GM23338 (cell line): ENCODE results near the gene SELE. TPM values are rescaled to one million over a fixed set of nuclear protein-coding genes. Genes with fewer than 3 reads are reported as not detected.

ENCODE experiments used
- ATAC-seq: fragments of 200-7000 bp; cut with Tn5 transposase; 3 replicates; pipeline ENCODE4 v1.9.1; 2020
- DNase-seq: peaks from one replicate; pipeline ENCODE4 v3.0.0-alpha.2; 2015; ENCODE audit warnings: low spot score
- H2AFZ ChIP-seq: fragments of 200-600 bp; sonication (generic); 2 replicates; pipeline ENCODE4 v1.8.0; 2016; ENCODE audit warnings: antibody characterized with exemption, mild to moderate bottlenecking, moderate library complexity
- H3F3A ChIP-seq: fragments of 200-600 bp; sonication (generic); replicated peaks from 2 replicates; pipeline ENCODE4 v1.8.0; 2017; ENCODE audit warnings: antibody characterized with exemption, mixed run types, low read depth
- H3K27ac ChIP-seq: fragments of 200-600 bp; sonication (generic); 2 replicates; pipeline ENCODE4 v1.6.1; 2016; ENCODE audit warnings: low read depth
- H3K27me3 ChIP-seq: fragments of 200-600 bp; sonication (generic); 2 replicates; pipeline ENCODE4 v1.8.0; 2016; ENCODE audit warnings: mild to moderate bottlenecking, mixed run types, moderate library complexity; ENCODE audit not compliant: insufficient read depth
- H3K36me3 ChIP-seq: fragments of 200-600 bp; sonication (generic); 2 replicates; pipeline ENCODE4 v1.8.0; 2016; ENCODE audit warnings: mild to moderate bottlenecking; ENCODE audit not compliant: insufficient read depth
- H3K4me1 ChIP-seq: fragments of 200-600 bp; sonication (generic); 2 replicates; pipeline ENCODE4 v1.8.0; 2016; ENCODE audit warnings: mild to moderate bottlenecking, moderate library complexity; ENCODE audit not compliant: insufficient read depth
- H3K4me2 ChIP-seq: fragments of 200-600 bp; sonication (generic); 2 replicates; pipeline ENCODE4 v1.7.1; 2017; ENCODE audit warnings: mixed run types
- H3K4me3 ChIP-seq: fragments of 200-600 bp; sonication (generic); 2 replicates; pipeline ENCODE4 v1.6.1; 2016; ENCODE audit warnings: mixed run types
- H3K79me2 ChIP-seq: fragments of 200-600 bp; sonication (generic); replicated peaks from 2 replicates; pipeline ENCODE4 v1.8.0; 2017; ENCODE audit warnings: mild to moderate bottlenecking; ENCODE audit not compliant: insufficient read depth
- H3K9me2 ChIP-seq: fragments of 200-600 bp; sonication (generic); 2 replicates; pipeline ENCODE4 v1.8.0; 2017; ENCODE audit not compliant: insufficient read depth
- H4K20me1 ChIP-seq: fragments of 200-600 bp; sonication (generic); replicated peaks from 2 replicates; pipeline ENCODE4 v1.8.0; 2017; ENCODE audit warnings: mild to moderate bottlenecking; ENCODE audit not compliant: insufficient read depth
- H3K27ac Mint-ChIP-seq: 2 replicates; pipeline ENCODE4 v1.8.0; 2020; ENCODE audit warnings: inconsistent platforms, mild to moderate bottlenecking, moderate library complexity, mixed read lengths
- H3K27me3 Mint-ChIP-seq: 3 replicates; pipeline ENCODE4 v1.8.0; 2022; ENCODE audit warnings: low read depth, mild to moderate bottlenecking, moderate library complexity, mixed read lengths, inconsistent platforms; ENCODE audit not compliant: insufficient read depth, poor library complexity
- H3K36me3 Mint-ChIP-seq: 3 replicates; pipeline ENCODE4 v1.8.0; 2021; ENCODE audit warnings: low read depth, mild to moderate bottlenecking, inconsistent platforms, moderate library complexity, mixed read lengths
- H3K4me1 Mint-ChIP-seq: 3 replicates; pipeline ENCODE4 v1.8.0; 2020; ENCODE audit warnings: mild to moderate bottlenecking, inconsistent platforms, mixed read lengths
- H3K4me3 Mint-ChIP-seq: 3 replicates; pipeline ENCODE4 v1.8.0; 2021; ENCODE audit warnings: moderate library complexity, mild to moderate bottlenecking, inconsistent platforms, mixed read lengths
- H3K9me3 Mint-ChIP-seq: 3 replicates; pipeline ENCODE4 v1.8.0; 2020; ENCODE audit warnings: moderate library complexity, mild to moderate bottlenecking, inconsistent platforms, mixed read lengths
- CREB1 ChIP-seq: fragments of 250-450 bp; sonication (Bioruptor Pico); IDR thresholded peaks from 2 replicates; pipeline ENCODE4 v1.5.0; 2020; ENCODE audit warnings: low read depth, mild to moderate bottlenecking, moderate library complexity
- CTCF ChIP-seq, 2 experiments: fragments of 200-600 bp in 1 of 2; sonication (generic) in 1 of 2; conservative IDR thresholded peaks; 2 replicates each; pipeline versions ENCODE4 v1.5.1 to v1.6.1; 2016 to 2017; ENCODE audit warnings: antibody characterized with exemption in 2 of 2, low read depth in 2 of 2, mild to moderate bottlenecking in 2 of 2, moderate library complexity in 1 of 2
- ETS1 ChIP-seq: IDR thresholded peaks from 2 replicates; pipeline ENCODE4 v1.6.1; 2016; ENCODE audit warnings: antibody characterized with exemption
- EZH2 ChIP-seq: fragments of 200-600 bp; sonication (generic); IDR thresholded peaks from one replicate; pipeline ENCODE4 v1.8.0; 2017; ENCODE audit warnings: antibody characterized with exemption, mild to moderate bottlenecking, low read depth; ENCODE audit not compliant: unreplicated experiment
- EZH2phosphoT487 ChIP-seq: fragments of 200-600 bp; sonication (generic); IDR thresholded peaks from one replicate; pipeline ENCODE4 v1.8.1; 2018; ENCODE audit warnings: antibody characterized with exemption; ENCODE audit not compliant: unreplicated experiment
- JUNB ChIP-seq: IDR thresholded peaks from one replicate; pipeline ENCODE4 v1.6.1; 2016; ENCODE audit warnings: antibody characterized with exemption; ENCODE audit not compliant: unreplicated experiment
- NANOG ChIP-seq: IDR thresholded peaks from 2 replicates; pipeline ENCODE4 v1.6.1; 2016; ENCODE audit warnings: antibody characterized with exemption, borderline replicate concordance
- POLR2AphosphoS5 ChIP-seq: IDR thresholded peaks from 2 replicates; pipeline ENCODE4 v1.6.1; 2016; ENCODE audit warnings: antibody characterized with exemption, low read depth
- REST ChIP-seq: IDR thresholded peaks from one replicate; pipeline ENCODE4 v1.6.1; 2018; ENCODE audit warnings: antibody characterized with exemption; ENCODE audit not compliant: unreplicated experiment
- STAT1 ChIP-seq: IDR thresholded peaks from one replicate; pipeline ENCODE4 v1.6.1; 2016; ENCODE audit warnings: antibody characterized with exemption; ENCODE audit not compliant: unreplicated experiment
- ZNF114 ChIP-seq: fragments of 250-450 bp; sonication (Bioruptor Pico); IDR thresholded peaks from 2 replicates; pipeline ENCODE4 v1.5.0; 2020; ENCODE audit warnings: mild to moderate bottlenecking, moderate library complexity
- ZNF331 ChIP-seq: fragments of 250-450 bp; sonication (Bioruptor Pico); IDR thresholded peaks from 2 replicates; pipeline ENCODE4 v1.5.0; 2020; ENCODE audit warnings: low read depth, mild to moderate bottlenecking, moderate library complexity
- ZNF462 ChIP-seq: fragments of 250-450 bp; sonication (Bioruptor Pico); IDR thresholded peaks from 2 replicates; pipeline ENCODE4 v1.5.0; 2020; ENCODE audit warnings: mild to moderate bottlenecking, moderate library complexity
- polyA plus RNA-seq: library from polyadenylated mRNA; unstranded; fragments of >200 nt; fragmentation: Nextera tagmentation; extraction: Ambion mirVana; gene quantifications from 2 replicates; pipeline ENCODE4 v1.2.1, GENCODE V29; 2016
- total RNA-seq: library from RNA; depleted of rRNA; stranded (reverse); fragments of >200 nt; shearing (Covaris generic); gene quantifications from 2 replicates; pipeline ENCODE4 v1.2.3, GENCODE V29; 2014

SELE gene
- total and polyA plus RNA-seq, 2 experiments from 2014 or later, result not detected

- peaks cover 4% of the 10 kb centered on the region; the same call in 2 of the 3 replicates for H3K4me1 Mint-ChIP-seq
- H3F3A ChIP-seq, result no peaks in the 10 kb centered on the region
These were observed 31.0 kb upstream of the SELE start for GRCh38 chr1:169764919-169765318.

More at GRCh38 chr1:169764919-169765318, 31.0 kb upstream of the SELE start:
- Histone ChIP-seq H3K4me1 (no peaks in the 10 kb centered on the region), H3K36me3 (peaks cover 2% of the 10 kb centered on the region; the same call in 1 of the 2 replicates), H3K27me3 (no peaks in the 10 kb centered on the region), H2AFZ (no peak overlapping the region), H3K4me2 (no peak overlapping the region), H4K20me1 (no peaks in the 10 kb centered on the region), H3K27ac (no peak overlapping the region), H3K79me2 (no peaks in the 10 kb centered on the region), H3K4me3 (no peak overlapping the region), H3K9me2 (peaks cover 3% of the 10 kb centered on the region; the same call in 1 of the 2 replicates)
- peaks cover 6% of the 10 kb centered on the region; the same call in 2 of the 3 replicates for H3K9me3 Mint-ChIP-seq
- ATAC-seq, result no peak
- DNase-seq, result no peak
- no peaks in the 10 kb centered on the region for H3K36me3 Mint-ChIP-seq
- TF ChIP-seq NANOG (no peak), POLR2AphosphoS5 (no peak), ZNF331 (CRISPR knock-in tag) (no peak), STAT1 (no peak), REST (no peak), CTCF (conservative IDR thresholded peaks at IDR 0.05; ENCODE audit: low read depth in 2 of 2) (no peak), CREB1 (no peak), EZH2phosphoT487 (no peak), ZNF114 (CRISPR knock-in tag) (no peak), ETS1 (no peak), ZNF462 (CRISPR knock-in tag) (no peak), EZH2 (no peak), JUNB (no peak)
- H3K4me3 Mint-ChIP-seq, result no peak overlapping the region
- no peaks in the 10 kb centered on the region for H3K27me3 Mint-ChIP-seq
- H3K27ac Mint-ChIP-seq, result no peak overlapping the region
